Ovary (tissue), 3 donors: Measurements from ENCODE around the gene MTMR2.

ENCODE experiments used
- CTCF ChIP-seq, 3 donors: fragments of 450-650 bp in 2 of 3; fragments of 200-600 bp in 1 of 3; IDR thresholded peaks; one replicate each; pipeline versions ENCODE4 v1.5.1 to v1.8.0; 2016 to 2022; ENCODE audit warnings: antibody characterized with exemption in 3 of 3, mild to moderate bottlenecking in 1 of 3
- EP300 ChIP-seq: sonication (generic); formaldehyde crosslinking; IDR thresholded peaks from one replicate; pipeline ENCODE4 v1.6.1; 2017; ENCODE audit warnings: antibody characterized with exemption
- POLR2A ChIP-seq: fragments of 450-650 bp; IDR thresholded peaks from one replicate; pipeline ENCODE4 v1.6.1; 2017; ENCODE audit warnings: antibody characterized with exemption, mild to moderate bottlenecking, moderate library complexity
- donor health status: DM: no; HTN: no; CAD: no.

GRCh38 chr11:95915051-95915450, 8.9 kb downstream of the MTMR2 start:
- no peak for TF ChIP-seq CTCF (IDR thresholded peaks at IDR 0.05)
- no peak for TF ChIP-seq EP300
- TF ChIP-seq POLR2A: no peak
